Esophagus muscularis mucosa (tissue), 4 donors: ENCODE measurements around the gene ZFHX3. TPM values are rescaled to one million over a fixed set of nuclear protein-coding genes. Genes with fewer than 3 reads are reported as not detected.

ENCODE experiments used
- DNase-seq: peaks from one replicate; pipeline ENCODE4 v3.0.0-alpha.2; 2017; ENCODE audit errors: extremely low spot score
- H3K27ac ChIP-seq, 4 donors: fragments of 200-600 bp; sonication (generic); replicated peaks in 1 of 4; 1 replicate in 3 of 4; 2 replicates in 1 of 4; pipeline ENCODE4 v1.5.1; 2016 to 2019; ENCODE audit warnings: mild to moderate bottlenecking in 1 of 4
- H3K27me3 ChIP-seq, 4 donors: fragments of 200-600 bp; sonication (generic); one replicate each; pipeline versions ENCODE4 v1.5.1 to v1.6.0; 2016 to 2019
- H3K36me3 ChIP-seq, 4 donors: fragments of 200-600 bp; sonication (generic); one replicate each; pipeline ENCODE4 v1.5.1; 2016 to 2019
- H3K4me1 ChIP-seq, 4 donors: fragments of 200-600 bp; sonication (generic); one replicate each; pipeline ENCODE4 v1.5.1; 2016 to 2019
- H3K4me3 ChIP-seq, 4 donors: fragments of 200-600 bp; sonication (generic); 1 replicate in 2 of 4; 2 replicates in 2 of 4; pipeline ENCODE4 v1.5.1; 2016 to 2019; ENCODE audit warnings: mild to moderate bottlenecking in 4 of 4, moderate library complexity in 1 of 4
- H3K9me3 ChIP-seq, 4 donors: fragments of 200-600 bp; sonication (generic); 1 replicate in 3 of 4; 2 replicates in 1 of 4; pipeline ENCODE4 v1.5.1; 2016 to 2019
- EP300 ChIP-seq: sonication (generic); formaldehyde crosslinking; IDR thresholded peaks from one replicate; pipeline ENCODE4 v1.6.1; 2017; ENCODE audit warnings: antibody characterized with exemption
- POLR2A ChIP-seq: fragments of 450-650 bp; IDR thresholded peaks from one replicate; pipeline ENCODE4 v1.6.1; 2017; ENCODE audit warnings: antibody characterized with exemption, moderate library complexity, mild to moderate bottlenecking, low read depth
- POLR2AphosphoS5 ChIP-seq, 2 donors: sonication (generic); formaldehyde crosslinking; IDR thresholded peaks; one replicate each; pipeline ENCODE4 v1.6.1; 2017; ENCODE audit warnings: antibody characterized with exemption in 2 of 2
- WGBS: methylation state at CpG from one replicate; pipeline ENCODE4 v1.1.5; 2018; 5-methylcytosine and 5-hydroxymethylcytosine counted together
- intact Hi-C: fragments of 100-400 bp; cut with DNase I; formaldehyde crosslinking; loops from one replicate; pipeline ENCODE4 v1.15.1; 2023
- total RNA-seq, 4 donors: library from RNA; depleted of rRNA; stranded (reverse); fragments of >200 nt; gene quantifications; one replicate each; pipeline versions ENCODE4 v1.1.0 to v1.2.1, GENCODE V29; 2016
- TF ChIP-seq, protein P1 (sequence below), 3 experiments: fragments of 200-600 bp in 2 of 3; fragments of 450-650 bp in 1 of 3; sonication (generic) in 2 of 3; IDR thresholded peaks; one replicate each; pipeline ENCODE4 v1.5.1; 2017 to 2019; ENCODE audit warnings: antibody characterized with exemption in 3 of 3, mild to moderate bottlenecking in 2 of 3, moderate library complexity in 1 of 3

ZFHX3 gene
- total RNA-seq, 4 donors from 2014 or later = 25.7 to 53.0 (median 30.6) TPM

DNA sequence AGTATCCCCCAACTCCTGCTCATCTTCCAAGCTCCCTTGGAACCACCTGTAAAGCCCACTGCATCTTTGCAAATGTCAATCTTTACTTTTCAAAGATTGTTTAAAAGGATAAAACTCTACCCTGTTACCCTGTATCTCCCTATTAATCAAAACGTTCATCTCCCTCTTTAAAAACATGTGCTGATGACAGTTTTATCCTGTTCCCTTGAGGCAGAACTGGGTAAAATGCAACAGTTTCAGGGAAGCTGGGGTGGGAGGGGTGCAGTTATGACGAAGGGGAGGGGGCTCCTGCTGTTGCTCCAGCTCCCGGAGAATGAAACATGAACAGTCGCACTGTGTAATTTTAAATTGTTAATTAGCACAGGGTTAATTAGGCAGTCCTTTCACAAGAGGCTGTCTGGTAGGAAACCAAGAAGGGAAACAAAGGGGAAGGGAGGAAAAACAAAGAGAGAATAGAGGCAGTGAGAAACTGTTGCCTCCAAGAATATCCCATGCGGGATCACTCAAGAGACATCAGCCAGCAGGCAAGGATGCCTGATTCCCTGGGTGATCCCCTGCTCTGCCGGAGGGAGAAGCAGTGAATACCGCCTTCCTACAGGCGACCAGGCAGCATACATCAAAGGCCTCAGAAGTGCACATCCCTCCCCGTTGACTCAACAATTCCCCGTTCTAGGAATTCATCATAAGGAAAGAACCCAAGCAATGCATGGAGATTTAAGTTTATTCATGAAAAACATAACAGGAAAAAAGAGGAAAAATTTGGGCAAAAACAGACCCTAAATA is 84.2 kb downstream of the ZFHX3 start:
- intact Hi-C loops = no loop called here
- Histone ChIP-seq H3K4me1 (peaks cover 0 to 16% (median 2%) of the 10 kb centered on the region in 4 donors), H3K27ac (no peak overlapping the region), H3K4me3 (no peak overlapping the region), H3K9me3 (no peaks in the 10 kb centered on the region), H3K36me3 (peaks cover 13 to 19% (median 15%) of the 10 kb centered on the region in 4 donors), H3K27me3 (no peaks in the 10 kb centered on the region)
- DNase-seq = no peak
- no peak for TF ChIP-seq EP300
- 74% methylated on average over 10 of the region's 10 CpGs for WGBS

DNA sequence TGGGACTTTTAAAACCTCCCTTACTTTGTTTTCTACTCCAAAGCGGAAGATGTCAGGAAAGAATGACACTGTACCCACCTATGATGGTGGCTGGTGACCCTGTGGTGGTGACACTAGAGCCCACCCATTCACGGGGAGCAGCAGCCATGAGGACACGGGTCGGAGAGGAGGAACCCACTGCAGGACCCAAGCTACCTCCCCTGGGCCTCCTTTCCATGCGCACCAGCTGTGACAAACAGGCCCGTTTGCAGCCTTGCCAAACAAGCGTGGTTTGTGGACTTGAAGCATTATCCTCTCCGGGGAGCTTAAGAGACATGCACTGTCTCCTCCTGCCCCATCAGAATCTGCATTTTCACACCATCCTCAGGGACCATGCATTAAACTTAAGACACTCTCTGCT is 85.6 kb downstream of the ZFHX3 start:
- TF ChIP-seq EP300 = no peak
- no peak for TF ChIP-seq POLR2AphosphoS5 (IDR thresholded peaks at IDR 0.05)
- TF ChIP-seq, protein P1, sequence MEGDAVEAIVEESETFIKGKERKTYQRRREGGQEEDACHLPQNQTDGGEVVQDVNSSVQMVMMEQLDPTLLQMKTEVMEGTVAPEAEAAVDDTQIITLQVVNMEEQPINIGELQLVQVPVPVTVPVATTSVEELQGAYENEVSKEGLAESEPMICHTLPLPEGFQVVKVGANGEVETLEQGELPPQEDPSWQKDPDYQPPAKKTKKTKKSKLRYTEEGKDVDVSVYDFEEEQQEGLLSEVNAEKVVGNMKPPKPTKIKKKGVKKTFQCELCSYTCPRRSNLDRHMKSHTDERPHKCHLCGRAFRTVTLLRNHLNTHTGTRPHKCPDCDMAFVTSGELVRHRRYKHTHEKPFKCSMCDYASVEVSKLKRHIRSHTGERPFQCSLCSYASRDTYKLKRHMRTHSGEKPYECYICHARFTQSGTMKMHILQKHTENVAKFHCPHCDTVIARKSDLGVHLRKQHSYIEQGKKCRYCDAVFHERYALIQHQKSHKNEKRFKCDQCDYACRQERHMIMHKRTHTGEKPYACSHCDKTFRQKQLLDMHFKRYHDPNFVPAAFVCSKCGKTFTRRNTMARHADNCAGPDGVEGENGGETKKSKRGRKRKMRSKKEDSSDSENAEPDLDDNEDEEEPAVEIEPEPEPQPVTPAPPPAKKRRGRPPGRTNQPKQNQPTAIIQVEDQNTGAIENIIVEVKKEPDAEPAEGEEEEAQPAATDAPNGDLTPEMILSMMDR (IDR thresholded peaks at IDR 0.05) = no peak
- TF ChIP-seq POLR2A = no peak
- DNase-seq = no peak
- no peaks in the 10 kb centered on the region for H3K27me3 ChIP-seq
- peaks cover 0 to 16% (median 0%) of the 10 kb centered on the region in 4 donors for H3K4me1 ChIP-seq
- H3K9me3 ChIP-seq = no peaks in the 10 kb centered on the region
- WGBS = 89% methylated on average over 8 of the region's 8 CpGs
- H3K4me3 ChIP-seq = no peak overlapping the region
- intact Hi-C loops = no loop called here
- H3K36me3 ChIP-seq = peaks cover 15 to 33% (median 29%) of the 10 kb centered on the region in 4 donors
- no peak overlapping the region for H3K27ac ChIP-seq

DNA sequence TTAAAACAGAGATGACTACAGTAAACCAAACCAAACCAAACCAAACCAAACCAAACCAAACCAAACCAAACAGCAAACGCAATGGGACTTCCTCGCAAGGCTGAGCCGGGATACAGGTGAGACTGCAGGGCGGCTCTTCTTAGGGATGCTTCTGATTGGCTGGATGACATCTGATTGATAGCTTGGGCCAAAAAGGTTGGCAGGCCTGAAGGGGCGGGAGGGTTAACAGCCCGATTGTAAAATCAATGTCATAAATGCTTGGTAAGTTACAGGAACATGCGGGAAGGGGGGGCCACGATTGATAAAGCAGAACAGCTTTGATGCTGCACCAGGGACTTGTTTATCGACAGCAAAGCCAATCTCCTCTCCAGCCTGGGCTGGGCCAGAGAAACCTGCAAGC is 86.1 kb downstream of the ZFHX3 start:
- Histone ChIP-seq H3K36me3 (peaks cover 15 to 33% (median 32%) of the 10 kb centered on the region in 4 donors), H3K9me3 (no peaks in the 10 kb centered on the region), H3K4me1 (peaks cover 0 to 16% (median 0%) of the 10 kb centered on the region in 4 donors), H3K27me3 (no peaks in the 10 kb centered on the region), H3K27ac (no peak overlapping the region), H3K4me3 (no peak overlapping the region)
- 91% methylated on average over 9 of the region's 9 CpGs for WGBS
- no peak for TF ChIP-seq EP300
- TF ChIP-seq, protein P1 (IDR thresholded peaks at IDR 0.05) = no peak
- TF ChIP-seq POLR2AphosphoS5 (IDR thresholded peaks at IDR 0.05) = no peak
- no peak for TF ChIP-seq POLR2A
- no peak for DNase-seq
- intact Hi-C loops = no loop called here

DNA sequence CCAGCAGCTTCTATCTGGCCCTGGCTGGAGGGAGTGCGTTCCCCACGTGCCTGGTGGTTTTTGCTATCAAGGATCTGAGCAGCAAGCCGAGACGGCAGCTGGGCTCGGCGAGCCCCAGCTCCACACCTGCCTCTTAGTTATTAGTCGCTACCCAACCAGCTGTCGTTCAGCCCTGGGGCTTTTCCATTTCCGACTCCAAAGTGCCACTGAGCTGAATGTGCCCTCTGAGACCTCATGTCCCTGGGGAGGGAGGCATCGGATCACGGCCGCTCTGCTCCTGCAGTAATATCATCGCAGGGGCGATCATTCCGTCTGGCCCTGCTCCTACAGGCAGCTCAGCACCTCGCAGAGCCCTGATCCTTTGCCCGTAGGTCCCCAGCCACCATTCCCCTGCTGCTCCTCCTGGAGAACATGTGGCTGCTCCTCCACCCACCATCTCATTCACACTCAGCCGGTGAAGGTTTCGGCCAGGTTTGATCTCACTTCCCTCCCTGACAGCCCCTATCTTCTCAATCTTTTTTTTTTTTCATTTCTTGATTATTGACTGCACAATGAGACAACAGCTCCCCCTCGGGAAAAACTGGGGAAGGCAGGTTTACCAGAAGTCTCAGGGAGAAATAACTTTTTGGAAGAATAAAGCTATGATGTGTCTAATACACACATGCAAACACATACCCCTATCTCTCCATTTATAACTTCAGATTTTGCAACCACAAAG is 86.7 kb downstream of the ZFHX3 start:
- WGBS = 89% methylated on average over 11 of the region's 20 CpGs
- DNase-seq = no peak
- TF ChIP-seq EP300 (no peak), POLR2AphosphoS5 (IDR thresholded peaks at IDR 0.05) (no peak), POLR2A (no peak)
- TF ChIP-seq, protein P1 (IDR thresholded peaks at IDR 0.05) = no peak
- Histone ChIP-seq H3K27ac (no peak overlapping the region), H3K4me3 (no peak overlapping the region), H3K9me3 (no peaks in the 10 kb centered on the region), H3K4me1 (peaks cover 0 to 16% (median 0%) of the 10 kb centered on the region in 4 donors), H3K36me3 (peaks cover 15 to 33% (median 32%) of the 10 kb centered on the region in 4 donors), H3K27me3 (no peaks in the 10 kb centered on the region)
- intact Hi-C loops = no loop called here

DNA sequence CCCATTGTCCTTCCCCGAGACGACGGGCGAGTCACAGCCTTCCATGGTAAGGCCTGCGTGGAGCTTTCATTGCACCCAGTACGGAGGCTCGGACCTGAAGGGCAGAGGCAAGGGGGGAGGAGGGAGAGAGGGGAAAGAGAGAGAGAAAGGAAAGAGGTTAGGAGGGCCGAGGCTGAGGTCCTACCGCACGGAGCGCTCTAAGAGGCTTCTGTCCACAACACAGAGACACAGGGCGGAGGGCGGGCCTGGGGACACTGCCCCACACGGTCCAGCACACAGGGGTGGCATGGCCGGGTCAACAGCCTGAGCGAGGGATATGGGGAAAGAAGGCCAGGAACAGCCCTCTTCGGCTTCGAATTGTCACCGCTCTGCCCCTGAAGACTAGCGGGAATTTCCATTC is 87.8 kb downstream of the ZFHX3 start:
- no peak for DNase-seq
- Histone ChIP-seq H3K9me3 (no peaks in the 10 kb centered on the region), H3K36me3 (peaks cover 15 to 33% (median 32%) of the 10 kb centered on the region in 4 donors), H3K27ac (no peak overlapping the region), H3K4me1 (peaks cover 0 to 16% (median 0%) of the 10 kb centered on the region in 4 donors), H3K27me3 (no peaks in the 10 kb centered on the region), H3K4me3 (no peak overlapping the region)
- WGBS = 94% methylated on average over 16 of the region's 20 CpGs
- intact Hi-C loops = no loop called here
- TF ChIP-seq POLR2AphosphoS5 (IDR thresholded peaks at IDR 0.05) (no peak), EP300 (no peak), POLR2A (no peak)
- TF ChIP-seq, protein P1 (IDR thresholded peaks at IDR 0.05) = no peak
